HK-2 (cell line): Measurements from ENCODE around the gene ATP12A.

Experiments used
- DNase-seq: peaks from one replicate; pipeline ENCODE4 v3.0.0-alpha.2; 2018; ENCODE audit not compliant: unreplicated experiment

ATP12A gene

DNA sequence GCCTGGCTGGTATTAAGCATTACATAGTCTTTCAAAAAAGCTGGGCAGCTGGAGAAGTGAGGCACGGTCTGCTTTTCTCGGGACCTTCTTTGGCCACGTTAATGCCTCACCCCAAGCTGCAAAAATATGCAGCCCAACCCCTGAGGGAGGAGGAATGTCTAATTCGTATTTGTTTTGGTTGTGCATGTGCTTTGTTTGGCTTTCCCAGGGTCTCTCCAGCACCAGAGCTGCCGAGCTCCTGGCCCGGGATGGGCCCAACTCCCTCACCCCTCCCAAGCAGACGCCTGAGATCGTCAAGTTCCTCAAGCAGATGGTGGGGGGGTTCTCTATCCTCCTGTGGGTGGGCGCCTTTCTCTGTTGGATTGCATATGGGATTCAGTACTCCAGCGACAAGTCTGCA, 7.9 kb downstream of the ATP12A start:
- DNase-seq, result no peak

DNA sequence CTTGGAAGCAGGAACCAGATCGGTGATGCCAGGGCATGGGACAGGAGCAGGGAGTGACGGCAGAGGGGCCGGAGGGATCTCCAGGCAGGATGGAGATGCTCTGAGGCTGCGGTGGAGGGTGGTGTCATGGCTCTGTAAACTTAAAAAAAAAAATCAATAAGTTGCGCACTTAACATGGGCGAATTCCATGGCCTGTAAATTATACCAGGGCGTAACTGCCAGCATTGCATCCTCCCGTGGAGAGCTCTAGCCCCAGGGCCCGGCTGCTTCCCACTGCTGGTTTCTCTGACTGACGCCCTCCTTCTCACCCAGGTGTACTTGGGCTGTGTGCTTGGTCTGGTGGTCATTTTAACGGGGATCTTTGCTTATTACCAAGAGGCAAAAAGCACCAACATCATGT, 8.7 kb downstream of the ATP12A start:
- DNase-seq, result no peak

DNA sequence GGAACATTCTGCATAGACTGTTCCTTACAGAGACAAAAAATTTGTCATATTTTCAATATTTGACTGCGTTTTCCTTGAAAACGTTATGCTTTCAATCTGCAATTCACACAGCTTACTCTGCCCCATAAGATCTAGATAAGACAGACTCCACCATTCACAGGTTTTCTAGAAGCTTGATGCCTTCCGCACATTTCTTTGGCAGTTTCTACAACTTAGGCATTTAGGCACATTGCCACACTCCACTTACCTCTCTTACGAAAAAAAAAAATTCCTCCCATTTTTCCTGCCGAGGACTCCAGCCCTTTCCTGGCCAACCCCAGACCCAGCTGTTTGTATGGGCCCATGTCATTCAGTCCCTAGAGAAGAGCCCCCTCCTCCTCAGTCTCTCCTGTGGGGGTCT, 11.2 kb downstream of the ATP12A start:
- DNase-seq, result no peak

DNA sequence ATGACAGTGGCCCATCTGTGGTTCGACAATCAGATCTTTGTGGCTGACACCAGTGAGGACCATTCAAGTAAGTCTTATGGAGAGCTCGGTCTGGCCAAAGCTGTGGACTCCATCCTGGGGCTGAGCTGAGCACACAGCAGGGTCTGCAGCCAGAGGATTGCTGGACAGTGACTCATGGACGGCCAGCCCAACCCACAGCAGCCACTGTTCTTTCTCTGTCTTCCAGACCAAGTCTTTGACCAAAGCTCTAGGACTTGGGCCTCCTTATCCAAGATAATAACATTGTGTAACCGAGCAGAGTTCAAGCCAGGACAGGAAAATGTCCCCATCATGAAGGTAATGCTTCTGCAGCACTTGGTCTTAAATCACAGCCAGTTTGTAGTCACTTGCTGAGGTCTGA, 12.4 kb downstream of the ATP12A start:
- DNase-seq, result no peak

DNA sequence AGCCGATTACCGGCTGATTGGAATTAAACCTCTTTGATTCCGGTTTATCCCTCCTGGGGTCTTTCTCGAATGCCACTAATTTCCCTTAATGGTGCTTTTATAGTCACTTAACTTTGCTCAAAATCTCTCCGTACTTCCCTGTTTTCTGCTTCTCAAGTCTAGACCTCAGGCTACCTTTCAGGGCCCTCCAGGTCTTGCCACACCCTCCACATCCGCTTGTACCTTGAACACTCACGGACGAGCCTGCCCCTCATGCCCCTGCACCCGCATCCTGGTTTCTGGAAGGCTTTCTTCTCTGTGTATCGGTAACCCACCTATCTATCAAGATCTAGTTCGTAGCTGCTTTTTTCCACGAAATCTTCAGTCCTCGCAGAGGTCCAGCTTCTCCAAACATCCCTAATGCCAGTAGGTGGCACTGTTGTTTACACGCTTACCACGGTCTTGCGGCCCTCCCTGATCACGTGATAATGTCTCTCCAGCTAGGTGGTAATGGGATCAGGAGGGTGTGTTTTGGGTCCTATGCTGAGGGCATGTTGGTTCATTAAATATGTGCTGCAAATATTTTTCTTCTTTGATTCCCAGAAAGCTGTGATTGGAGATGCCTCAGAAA, 13.8 kb downstream of the ATP12A start:
- DNase-seq, result peak; percentile 20

DNA sequence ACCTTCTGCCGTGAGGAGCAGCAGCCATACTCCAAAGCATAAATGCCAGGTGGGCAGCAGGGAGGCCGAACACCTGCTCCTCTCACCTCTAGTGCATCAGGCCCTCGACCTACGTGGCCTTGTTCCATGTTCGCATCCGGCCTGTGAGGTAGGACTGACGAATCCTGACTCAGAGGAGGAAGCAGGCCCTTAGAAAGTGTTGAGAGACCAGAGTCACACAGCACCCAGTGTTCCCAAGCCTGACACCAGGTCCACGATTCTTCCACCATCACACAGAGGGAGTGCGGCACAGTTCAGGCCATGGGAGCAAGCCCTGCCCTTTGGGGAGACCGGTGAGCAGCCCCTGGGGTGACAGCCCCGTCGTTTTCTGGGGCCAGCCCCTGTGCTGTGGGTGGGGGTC, 14.7 kb downstream of the ATP12A start:
- no peak for DNase-seq

DNA sequence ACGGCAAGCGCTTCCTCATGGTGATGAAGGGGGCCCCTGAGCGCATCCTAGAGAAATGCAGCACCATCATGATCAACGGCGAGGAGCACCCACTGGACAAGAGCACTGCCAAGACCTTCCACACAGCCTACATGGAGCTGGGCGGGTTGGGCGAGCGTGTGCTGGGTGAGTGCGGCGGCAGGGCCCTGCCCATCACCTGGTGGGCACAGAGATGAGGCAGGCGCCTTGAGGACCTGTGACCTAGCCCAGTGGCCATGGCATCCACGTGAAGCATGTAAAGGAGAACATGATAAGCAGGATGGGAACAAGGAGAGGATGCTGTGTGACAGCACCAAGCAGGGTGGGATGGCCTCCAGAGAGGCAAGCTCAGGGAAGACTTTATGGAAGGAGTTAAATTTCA, 18.5 kb downstream of the ATP12A start:
- DNase-seq, result no peak

DNA sequence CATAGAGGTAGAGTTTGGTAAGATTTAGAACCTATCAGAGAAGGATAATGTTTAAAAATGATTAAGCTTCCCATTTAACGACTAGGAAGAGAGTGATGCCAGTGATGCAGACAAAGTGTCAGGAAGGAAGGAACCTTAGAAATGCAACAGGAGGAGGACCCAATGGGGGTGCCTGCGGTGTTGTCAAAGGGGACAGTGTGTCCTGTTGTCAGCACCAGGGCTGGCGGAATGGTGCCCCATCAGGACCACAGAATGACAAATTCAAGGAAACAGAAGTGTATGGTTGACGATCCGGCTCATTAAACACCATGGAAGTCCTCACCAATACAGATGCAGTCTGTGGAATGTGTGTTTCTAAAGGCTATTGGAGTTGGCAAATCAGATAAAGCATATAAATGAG, 19.3 kb downstream of the ATP12A start:
- no peak for DNase-seq

DNA sequence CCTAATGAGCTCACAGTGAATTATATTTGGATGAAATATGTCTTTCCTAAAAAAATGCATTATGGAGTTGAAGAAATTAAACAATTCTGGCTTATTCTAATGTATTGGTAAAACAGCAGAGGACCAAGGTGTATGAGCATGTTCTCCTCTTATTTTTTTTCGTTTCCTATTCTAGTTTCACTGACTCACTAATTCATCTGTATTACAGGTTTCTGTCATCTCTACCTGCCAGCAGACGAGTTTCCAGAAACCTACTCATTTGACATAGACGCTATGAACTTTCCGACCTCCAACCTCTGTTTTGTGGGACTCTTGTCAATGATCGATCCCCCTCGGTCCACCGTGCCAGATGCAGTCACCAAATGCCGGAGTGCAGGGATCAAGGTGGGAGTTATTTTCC, 20.3 kb downstream of the ATP12A start:
- DNase-seq, result no peak

DNA sequence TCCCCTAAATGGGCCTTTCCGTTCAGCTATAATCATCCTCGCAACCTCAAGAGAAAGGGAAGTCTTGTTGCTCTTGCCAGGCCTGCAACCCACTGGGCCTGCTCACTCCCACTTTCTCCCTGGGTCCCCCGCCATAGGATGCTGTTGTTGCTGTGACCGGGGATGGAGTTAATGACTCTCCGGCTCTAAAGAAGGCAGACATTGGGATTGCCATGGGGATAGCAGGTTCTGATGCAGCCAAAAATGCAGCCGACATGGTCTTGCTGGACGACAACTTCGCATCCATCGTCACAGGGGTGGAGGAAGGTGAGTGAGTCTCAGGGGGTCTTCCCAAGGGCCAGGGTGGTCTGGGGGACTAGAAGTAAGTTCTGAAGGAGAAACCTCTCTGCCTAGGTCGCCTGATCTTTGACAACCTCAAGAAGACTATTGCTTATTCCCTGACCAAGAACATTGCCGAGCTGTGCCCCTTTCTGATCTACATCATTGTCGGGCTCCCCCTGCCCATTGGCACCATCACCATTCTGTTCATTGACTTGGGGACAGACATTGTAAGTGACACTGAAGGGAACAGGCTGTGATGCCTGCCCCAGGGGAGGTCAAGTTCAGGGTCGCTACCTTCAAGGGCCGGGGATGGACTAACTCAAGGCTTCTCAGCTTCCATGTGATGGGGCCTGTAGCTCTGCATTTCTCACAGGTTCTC, 26.8 kb downstream of the ATP12A start:
- DNase-seq, result no peak

DNA sequence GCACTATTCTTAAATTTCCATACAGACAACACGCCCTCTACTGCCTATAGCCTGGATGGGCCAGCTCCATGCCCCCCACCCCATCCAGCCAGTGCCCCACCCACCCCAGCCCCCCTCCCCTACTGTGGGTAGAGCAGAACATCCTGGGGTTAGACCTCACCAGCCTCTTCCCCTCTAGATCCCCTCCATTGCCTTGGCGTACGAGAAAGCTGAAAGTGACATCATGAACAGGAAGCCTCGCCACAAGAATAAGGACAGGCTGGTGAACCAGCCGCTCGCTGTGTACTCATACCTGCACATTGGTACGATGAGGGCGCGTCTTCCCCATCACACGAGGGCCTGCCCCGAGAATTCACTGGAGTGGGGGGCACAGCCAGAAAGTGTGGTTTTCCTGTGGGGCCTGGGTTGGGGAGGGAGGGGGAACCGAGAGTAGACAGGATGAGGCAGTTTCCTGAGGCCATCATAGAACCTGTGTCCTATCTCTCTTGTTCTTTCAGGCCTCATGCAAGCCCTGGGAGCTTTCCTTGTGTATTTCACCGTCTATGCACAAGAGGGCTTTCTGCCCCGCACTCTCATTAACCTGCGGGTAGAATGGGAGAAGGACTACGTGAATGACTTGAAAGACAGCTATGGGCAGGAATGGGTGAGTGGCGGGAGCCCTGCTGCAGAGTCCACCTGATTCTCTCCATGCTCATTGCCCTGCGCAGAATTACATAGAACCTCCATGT, 29.1 kb downstream of the ATP12A start:
- no peak for DNase-seq

DNA sequence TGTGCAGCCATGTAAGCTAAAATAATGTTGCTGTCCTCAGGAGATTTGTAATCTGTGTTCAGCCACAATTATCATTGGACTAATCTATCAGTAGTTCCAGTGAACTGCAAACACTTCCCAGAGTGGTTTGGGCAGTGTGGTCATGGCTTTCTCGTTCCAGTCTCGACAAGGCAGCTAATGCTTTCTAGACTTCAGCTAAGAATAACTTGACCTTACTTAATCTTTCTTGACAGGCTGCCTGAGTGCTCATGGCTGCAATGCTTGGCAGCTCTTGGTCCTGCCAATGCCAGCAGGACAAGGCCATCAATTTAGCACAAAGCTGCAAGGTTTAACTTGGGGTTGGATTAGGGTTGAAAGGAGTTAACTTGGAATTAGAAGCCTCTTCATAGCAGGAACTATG, 32.8 kb downstream of the ATP12A start:
- DNase-seq, result no peak

DNA sequence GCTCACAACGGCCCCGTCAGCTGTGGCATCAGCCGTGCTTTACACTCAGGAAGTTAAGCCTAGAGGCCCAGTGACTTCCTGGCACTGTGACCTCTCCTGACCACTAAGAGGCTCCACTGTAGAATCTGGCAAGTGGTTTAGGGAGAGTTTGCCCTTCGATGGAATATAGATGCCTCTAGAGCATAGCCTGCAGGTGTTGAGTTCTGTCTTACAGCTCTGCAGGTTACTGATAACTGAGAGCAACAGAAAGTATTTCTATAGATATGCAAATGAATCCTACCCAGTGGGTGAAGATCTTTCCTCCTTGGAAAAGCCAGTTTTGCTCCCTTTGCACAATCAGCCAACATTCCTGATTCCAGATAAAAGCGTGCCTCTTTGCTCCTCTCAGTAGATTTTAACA, 35.8 kb downstream of the ATP12A start:
- no peak for DNase-seq

DNA sequence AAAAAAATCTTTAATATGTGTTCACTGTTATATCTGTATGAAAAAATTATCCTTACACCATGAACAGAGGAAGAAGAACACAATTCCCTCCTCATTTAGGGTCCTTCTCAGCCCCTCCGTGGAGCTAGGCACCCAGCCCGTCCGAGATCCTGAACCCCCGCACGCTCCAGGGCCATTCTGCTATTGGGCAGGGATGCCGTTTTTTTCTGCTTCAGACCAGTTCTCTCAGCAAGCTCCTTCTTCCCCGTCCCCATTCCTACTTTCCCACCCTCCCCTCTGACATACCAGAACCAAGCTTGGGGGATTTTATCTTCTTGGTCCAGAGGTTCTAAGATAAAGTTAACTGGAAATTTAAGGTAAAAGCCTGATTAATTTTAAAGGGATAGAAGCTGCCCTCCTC, 36.2 kb downstream of the ATP12A start:
- DNase-seq, result no peak

DNA sequence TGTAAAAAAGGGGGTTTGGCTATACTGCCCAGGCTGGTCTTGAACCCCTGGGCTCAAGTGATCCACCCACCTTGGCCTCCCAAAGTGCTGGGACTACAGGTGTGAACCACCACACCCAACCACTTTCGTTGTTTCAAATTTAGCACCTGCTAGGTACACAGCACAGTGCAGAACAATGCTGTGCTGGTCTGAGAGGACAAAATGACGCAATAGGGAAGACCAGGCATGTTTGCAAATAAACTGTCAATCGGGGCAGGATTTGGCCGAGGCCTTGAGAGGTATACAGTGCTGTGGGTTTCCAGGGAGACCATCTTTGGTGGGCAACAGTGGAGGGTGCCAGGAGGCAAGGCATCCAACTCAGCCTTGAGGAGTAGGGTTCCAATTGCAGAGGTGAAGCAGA, 37.0 kb downstream of the ATP12A start:
- no peak for DNase-seq

DNA sequence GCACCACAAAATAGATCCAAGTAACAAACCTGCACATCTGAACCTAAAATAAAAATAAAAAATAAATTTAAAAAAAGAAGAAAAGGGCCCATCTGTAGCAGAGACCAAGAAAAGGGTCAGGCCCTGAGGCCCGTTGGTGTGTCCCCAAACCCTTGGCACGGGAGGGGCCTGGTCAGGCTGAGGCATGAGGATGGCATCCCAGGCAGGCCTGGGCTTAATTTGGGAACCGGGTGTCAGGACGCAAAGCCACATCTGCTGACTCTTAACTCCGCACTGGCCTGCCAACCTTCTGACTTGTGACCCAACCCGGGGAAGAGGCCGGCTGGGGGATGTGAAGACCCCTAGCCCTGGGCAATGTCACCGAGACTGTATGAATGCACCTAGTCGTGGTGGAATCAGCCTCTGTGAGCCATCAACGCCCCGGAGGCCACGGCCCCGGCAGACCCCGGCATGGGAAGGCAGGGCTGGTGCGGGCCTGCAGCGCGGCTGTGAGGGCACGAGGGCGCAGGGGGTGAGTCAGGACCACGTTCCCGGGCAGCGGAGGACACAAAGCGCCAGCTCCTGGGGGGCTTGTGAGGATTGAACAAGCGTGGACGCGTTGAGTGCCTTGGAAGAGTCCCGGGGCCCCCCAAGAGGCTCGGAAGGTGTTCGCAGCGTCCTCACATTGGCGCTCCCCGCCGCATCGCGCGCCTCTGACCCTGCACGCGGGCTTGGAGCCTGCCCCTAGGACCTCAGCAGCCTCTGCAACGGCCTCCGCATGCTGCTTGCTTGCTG, 38.2 kb downstream of the ATP12A start:
- no peak for DNase-seq

DNA sequence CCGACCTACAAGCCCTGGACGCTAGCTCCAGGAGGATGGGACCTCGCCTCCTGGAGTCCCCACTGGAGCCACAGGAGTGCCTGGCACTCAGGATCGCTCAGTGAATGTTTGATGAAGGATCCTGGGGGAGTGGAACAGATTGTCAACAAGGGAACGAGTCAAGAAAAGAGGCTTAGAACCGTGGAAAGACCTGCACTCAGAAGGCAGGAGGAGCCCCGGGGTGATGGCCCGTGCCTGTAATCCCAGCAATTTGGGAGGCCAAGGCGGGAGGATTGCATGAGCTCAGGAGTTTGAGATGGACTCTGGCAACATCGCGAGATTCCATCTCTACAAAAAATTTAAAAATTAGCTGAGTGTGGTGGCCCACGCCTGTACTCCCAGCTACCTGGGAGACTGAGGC, 38.9 kb downstream of the ATP12A start:
- no peak for DNase-seq

DNA sequence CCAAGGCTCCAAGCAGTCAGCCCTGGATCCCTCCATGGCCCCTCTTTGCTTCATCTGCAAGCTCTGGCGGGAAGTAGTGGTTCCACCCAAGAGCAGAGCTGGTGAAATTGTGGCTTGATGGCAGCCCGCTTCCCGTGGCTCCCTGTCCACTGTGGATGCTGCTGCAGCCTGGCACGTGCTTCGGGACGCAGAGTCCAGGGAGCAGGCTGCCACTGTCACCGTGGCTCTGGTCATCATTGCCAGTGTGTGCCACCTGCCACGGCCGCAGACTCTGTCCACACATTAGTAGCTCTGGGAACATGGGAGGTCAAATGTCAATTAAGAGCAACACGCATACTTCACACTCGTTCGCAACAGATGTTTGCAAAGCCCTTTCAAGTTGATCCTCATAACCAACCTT, 43.0 kb downstream of the ATP12A start:
- DNase-seq, result no peak

DNA sequence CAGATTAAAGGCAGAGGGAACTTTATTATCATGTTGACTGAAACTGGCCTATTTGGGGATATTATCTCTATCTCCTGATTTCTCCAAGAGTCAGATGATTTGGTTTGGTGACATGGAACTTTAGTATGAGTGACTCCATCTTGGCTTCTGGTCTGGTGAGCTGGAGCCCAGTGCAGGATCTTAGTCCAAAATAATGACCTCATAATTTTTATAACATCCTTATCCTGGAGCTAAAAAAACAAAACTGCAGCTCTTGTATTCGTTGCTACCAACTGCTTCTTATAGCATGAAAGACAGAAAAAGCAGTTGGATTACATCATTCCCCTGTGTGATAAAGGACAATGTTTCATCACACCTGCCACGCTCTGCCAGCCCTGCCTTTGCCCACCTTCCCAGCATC, 44.5 kb downstream of the ATP12A start:
- DNase-seq, result no peak

DNA sequence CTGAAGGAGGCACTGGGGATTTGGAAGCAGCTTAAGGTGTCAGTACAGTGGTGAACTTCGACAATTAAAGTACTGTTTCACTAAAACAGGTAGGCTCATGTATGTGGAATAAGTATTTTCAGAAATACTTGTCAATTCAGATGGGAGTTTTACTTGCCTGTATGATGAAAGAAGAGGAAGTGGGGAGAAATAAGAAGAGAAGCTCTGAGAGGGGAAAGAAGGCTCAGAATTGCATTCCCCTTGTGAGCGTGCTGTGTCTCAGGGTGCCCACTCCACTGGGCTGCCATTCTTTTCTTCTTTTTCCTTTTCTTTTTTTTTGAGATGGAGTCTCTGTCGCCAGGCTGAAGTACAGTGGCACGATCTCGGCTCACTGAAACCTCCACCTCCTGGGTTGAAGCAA, 45.2 kb downstream of the ATP12A start:
- DNase-seq, result no peak

DNA sequence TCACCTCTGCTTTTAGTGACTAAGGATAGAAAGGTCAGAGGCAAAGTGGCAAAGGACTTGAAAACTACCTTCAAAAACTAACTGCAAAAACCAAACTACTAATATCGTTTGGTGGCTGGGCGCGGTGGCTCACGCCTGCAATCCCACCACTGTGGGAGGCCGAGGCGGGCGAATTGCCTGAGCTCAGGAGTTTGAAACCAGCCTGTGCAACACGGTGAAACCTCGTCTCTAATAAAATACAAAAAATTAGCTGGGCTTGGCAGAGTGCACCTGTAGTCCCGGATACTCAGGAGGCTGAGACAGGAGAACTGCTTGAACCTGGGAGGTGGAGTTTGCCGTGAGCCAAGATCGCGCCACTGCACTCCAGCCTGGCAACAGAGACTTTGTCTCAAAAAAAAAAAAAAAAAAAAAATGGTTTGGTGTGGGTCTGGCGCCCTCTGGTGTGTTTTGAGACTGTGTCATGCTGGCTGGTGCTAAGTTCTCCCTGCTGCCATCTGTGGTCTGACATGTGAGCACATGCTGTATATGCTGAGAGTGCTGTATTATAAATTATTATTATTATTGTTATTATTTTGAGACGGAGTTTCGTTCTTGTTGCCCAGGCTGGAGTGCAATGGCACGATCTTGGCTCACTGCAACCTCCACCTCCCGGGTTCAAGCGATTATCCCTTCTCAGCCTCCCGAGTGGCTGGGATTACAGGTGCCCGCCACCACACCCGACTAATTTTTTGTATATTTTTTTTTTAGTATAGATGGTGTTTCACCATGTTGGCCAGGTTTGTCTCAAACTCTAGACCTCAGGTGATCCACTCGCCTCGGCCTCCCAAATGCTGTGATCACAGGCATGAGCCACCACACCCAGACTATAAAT, 47.8 kb downstream of the ATP12A start:
- peak; percentile 40 for DNase-seq
